ENCODE results near the gene SPTLC3. TPM values are rescaled to one million over a fixed set of nuclear protein-coding genes. Genes with fewer than 3 reads are reported as not detected.

SPTLC3 gene
- polyA plus RNA-seq, 1 donor = 2.0 TPM

DNA sequence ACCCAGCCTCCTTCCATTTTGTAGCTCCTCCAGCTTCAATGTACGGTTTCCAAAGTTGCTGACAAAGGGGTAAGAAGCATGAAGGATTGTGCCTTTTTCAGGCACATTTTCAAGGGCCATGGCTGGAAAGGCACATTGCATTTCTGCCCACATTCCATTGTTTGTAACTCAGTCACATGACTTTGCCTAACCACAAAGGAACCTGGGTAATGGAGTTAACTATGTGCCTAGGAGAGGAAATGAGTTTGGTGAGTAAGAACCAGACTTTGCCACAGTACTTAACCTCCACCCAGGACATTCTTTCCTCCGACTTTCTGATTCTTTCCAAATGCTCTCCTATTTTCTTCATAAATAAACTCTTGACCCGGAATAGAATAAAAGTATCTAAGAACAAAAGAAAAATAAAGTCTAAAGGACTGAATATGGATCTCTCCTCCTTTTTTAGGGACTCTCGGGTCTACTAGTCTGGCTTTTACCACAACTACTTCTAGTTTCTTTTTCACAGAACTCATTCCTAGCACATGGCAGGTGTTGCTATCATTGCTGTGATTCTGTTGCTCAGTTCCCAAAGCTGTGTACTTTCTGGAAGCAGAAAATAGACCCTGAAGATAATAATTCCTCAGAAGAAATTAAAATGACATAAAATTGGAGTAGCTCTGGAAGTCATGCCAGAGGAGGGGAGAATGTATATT, 130.8 kb downstream of the SPTLC3 start:
- DNase-seq (ENCODE audit: low read depth) = no peak

DNA sequence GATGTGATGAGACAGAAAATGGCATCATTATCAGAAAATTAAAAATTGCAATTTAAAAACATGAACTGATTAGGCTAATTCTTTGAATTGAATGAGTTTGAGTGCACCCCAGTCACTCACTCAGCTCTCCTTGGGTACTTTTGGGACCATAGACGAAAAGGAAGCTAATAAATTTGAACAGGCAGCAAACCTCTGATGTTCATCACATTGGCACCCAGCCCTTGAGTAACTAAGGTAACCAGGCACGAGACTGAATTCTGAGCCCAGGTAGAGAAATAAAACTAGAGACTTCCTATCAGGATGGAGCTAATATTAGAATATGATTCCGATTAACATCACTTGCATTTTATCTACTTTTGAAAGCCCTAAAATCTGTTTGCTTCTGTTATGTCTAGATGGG, 131.4 kb downstream of the SPTLC3 start:
- no peak for DNase-seq (ENCODE audit: low read depth)

DNA sequence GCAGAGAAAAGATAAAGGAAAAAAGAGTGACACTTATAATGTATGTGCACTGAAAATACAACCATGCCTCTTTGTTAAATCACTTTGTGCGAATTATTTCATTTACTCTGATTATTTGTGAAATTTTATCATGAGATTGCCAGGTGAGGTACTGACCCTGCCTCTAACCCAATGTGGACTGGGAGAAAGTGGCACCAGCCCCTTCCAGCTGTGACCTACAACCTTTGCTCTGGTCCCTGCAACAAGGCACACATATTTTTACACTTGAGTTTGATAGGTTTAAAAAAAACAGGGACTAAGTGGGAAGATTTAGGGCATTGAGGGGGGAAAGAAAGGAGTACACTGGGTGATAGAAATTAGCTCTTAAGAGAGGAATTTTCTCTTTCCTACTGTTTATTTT, 132.0 kb downstream of the SPTLC3 start:
- DNase-seq (ENCODE audit: low read depth) = no peak

DNA sequence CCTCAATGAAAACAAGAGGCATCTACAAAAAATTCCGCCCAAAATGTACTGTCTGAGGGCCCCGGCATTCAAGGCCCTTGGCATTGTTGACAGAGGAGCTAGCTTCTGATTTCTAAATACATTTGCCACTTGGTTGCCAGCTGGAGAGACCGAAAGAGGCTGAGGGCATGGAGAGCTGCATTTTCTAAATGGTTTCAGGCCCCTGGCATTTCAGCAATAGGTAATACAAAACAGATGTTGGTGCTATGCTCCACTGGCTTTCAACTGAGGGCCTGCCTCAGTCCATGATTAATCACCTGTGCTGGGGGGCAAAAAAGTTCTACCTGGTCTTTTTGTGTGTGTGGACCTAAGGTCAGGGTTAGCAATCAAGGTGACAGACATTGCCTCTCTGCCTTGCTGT, 132.8 kb downstream of the SPTLC3 start:
- DNase-seq (ENCODE audit: low read depth) = no peak

DNA sequence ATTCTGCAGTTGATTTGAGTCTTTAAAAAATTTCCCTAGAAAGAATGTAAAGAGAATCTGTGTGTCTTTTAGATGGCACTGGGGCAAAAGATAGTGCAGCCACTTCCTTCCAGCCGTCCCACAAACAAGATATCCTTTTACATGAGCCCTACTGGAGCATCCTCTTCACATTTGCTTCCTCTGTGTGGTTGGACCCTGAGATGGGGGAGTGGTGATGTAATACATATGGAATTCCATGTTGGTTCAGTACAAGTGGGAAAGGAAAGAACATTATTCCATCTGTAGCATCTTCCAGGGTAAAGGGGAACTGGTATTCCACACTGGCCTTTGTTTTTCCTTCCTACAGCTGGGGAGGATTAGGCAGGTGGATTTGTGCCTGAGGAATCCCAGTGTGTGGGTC, 133.4 kb downstream of the SPTLC3 start:
- DNase-seq (ENCODE audit: low read depth) = no peak

DNA sequence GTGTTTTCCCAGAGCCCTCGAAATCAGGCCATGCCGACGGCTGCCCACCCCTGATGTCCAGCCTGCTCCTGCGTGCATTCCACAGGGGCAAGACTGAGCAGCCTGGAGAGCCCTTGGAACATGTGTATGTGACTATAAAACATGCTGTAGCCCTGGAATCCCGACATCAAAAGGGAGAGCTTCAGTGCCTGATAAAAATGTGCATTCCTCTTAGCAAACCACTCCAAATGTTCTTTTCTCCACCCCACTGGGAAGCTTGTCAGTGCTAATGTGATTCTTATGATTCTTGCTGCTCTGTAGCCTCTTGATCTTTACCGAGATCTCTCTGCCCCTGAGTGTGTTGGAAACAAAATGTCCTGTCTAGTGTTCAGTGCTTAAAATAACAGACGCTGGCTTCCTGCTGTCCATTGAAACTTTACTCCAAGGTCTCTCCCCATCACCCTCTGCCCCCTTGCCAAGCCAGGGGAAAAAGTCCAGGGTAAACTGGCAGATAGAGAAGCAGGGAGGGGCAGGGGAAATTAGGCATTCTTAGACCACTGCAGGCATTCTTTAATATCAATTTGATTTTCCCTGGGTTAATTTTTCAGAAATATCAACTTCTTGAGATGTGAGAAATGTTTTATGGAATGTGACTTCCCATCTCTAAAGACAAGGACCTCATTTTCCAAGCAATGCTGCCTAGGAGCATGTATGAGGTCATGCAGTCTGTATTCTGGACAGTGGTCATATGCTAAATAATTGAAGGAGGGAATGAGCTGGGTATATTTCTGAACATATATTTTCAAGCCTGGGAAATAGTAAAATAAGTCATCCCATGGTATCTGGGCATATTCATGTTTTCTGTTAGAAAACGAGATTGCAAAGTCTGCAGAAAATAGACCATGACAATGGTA, 138.5 kb downstream of the SPTLC3 start:
- DNase-seq (ENCODE audit: low read depth) = no peak

DNA sequence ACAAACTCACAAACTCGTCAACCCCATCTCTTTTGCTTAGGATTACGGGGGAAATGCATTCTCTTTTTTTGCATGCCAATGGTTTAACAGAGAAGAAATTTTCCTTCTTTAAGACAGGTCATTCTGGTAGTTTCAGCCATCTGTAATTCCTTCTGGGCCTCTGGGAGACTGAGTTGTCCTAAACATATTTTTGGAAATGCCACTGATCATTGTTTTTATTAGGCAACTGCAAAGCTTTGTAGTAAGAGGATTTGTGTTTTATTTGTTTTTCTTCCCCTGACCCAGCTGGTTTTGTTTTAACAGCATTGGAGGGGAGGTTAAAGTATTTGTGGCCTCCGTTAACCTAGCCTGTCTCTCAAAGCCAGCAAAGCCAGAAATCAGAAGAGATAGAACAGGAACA, 139.2 kb downstream of the SPTLC3 start:
- no peak for DNase-seq (ENCODE audit: low read depth)

DNA sequence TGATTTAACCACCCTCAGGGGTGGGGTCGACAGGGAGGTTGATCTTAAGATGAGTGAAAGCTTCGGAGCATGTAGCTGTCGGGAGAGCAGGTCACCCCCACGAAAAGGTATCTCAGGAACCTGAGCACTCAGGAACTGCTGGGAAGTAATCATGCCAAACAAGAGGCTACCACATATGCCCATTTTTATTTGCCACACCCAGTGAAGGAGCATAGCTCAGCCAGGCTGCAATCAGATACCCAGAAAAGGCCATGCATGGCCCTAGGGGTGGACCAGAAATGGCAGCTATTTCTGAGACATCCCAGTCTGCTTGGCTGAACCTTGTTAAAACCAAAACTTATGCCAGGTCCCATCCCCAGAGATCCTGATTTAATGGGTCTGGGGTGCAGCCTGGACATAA, 139.6 kb downstream of the SPTLC3 start:
- DNase-seq (ENCODE audit: low read depth) = no peak

DNA sequence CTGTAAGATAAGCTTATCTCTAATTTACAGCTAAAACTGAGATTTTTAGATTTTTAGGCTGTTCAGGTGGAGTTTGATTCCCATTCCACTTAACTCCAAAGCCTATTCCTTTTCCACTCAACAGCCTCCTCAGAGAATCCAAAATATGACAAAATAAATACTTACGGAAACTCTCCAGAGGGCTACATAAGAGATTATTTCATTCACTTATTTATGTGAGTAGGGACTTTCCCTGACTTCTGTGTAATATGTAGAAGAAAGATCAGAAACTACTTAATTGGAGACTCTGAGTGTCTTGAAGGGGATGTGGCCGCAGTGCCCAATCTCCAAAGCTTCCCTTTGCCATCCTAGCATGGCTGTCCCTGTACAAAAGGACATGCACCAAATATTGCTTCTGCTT, 140.2 kb downstream of the SPTLC3 start:
- DNase-seq (ENCODE audit: low read depth) = no peak

DNA sequence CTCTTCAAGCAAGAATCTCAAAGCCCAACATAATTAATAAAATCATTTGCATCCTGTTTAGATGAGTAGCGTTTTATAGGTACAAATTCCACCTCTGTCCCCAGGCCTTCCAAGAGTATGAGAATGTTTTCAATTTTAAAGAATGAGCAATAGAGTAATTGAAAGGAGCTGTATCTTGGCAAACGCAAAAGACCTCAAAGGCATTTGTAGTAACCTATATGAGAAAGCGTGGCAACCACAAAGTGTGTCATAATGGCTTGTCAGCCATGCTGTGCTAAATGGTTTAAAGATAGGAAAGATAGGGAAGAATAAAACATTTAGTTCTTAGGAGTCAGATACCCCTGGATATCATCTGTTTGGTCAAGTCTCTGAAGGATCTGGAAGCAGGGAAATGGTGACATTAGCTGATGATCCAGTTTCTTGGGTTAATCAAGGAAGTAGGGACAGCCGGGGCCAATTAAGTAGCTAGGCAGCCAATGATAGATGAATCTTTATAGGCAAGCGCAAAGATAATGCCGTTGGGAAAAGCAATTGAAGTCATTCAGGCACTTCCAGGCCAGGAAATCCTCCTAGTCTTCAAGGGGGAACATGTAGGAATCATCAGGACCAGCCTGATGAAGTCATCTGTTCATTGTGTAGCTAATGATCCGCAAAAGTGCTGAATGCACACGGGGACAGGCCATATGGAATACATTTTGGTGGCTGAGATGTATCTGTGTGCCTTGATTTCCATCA, 140.8 kb downstream of the SPTLC3 start:
- no peak for DNase-seq (ENCODE audit: low read depth)

DNA sequence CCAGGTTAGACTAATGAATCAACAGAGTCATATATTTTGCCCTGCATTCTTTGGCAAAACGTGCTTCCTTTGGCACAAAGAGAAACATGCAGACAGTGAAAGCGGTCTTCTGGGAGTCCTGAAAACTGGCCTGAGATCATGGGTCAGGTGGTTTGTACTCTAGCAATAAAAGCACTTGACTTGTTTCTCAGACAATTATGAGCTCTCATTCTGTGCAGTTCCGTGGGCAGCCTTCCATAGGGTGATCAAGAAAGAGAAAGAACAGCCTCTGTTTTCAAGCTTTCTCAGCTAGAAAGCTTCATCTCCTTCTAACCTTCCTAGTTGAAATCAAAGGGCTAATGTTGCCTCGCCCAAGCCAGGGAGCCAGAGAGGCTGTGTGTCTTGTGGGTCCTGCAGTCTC, 149.6 kb downstream of the SPTLC3 start:
- no peak for DNase-seq (ENCODE audit: low read depth)

DNA sequence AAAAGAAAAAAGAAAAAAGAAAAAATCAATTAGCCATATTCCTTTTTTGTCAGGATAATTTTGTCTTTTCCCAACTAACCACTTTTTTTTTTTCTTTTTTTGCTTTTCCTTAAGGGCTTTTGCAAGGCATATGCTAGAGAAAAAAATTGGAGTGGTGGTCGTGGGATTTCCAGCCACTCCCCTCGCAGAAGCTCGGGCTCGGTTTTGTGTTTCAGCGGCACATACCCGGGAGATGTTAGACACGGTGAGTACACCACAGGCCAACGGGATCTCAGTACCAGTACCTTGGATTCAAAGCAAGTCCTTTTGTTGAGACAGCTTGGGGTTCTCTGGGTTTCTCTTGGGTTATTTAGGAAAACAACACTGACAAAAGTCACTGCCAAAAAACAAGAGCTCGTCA, 151.1 kb downstream of the SPTLC3 start:
- no peak for DNase-seq (ENCODE audit: low read depth)

DNA sequence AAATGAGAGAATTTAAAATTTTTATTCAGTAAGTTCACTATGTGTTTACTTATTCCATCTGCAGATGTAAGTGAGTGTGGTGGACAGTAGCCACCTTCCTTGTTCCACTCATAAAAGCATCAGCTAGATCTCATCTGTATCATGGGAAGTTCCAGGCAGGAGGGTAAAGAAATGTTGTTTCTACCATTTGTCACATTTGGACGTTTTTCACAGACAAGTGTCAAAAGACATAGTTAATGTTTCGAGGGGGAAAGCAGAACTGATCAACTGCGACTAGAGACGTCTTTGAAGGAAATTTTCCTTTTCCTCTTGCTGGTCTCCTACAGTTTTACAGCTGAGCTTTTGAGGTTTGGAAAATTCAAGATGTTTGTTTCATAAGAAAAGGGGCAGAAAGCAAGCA, 156.4 kb downstream of the SPTLC3 start:
- DNase-seq (ENCODE audit: low read depth) = no peak

DNA sequence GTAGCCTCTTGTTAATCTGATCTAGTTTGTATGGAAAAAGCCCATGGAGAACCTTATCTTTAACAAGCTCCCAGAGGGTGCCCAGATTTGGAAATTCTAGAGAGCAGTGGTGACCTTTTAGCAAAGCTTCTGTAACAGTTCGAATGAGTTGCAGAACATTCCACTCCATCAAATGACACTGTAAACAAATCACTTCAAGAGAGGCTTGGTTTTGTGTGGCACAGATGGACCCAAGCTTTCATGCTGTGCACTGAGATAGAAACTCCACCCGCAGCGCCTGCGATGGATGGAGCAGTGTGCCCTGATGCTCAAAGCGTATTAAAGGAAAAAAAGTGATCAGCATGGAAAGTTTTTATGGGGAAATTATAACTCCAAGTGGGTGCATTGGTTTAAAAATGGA, 157.2 kb downstream of the SPTLC3 start:
- no peak for DNase-seq (ENCODE audit: low read depth)

DNA sequence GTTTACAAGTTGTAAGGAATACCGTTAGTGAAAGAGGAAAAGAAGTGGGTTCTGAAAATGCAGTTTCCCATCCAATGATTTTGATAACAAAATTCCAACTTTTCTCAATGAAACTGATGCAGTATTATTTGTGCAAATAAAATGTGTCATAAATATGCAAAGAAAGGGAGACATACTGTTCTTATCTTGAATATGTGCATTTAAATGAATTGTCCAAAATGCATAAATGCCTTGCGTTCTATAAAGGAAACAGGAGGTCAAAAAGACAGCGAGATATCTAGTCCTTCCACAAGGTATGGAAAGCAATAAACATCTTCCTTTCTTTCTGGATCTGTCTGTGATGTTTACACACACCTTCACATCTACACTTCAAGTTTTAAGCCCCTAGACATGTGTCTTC, 157.7 kb downstream of the SPTLC3 start:
- DNase-seq (ENCODE audit: low read depth) = no peak

DNA sequence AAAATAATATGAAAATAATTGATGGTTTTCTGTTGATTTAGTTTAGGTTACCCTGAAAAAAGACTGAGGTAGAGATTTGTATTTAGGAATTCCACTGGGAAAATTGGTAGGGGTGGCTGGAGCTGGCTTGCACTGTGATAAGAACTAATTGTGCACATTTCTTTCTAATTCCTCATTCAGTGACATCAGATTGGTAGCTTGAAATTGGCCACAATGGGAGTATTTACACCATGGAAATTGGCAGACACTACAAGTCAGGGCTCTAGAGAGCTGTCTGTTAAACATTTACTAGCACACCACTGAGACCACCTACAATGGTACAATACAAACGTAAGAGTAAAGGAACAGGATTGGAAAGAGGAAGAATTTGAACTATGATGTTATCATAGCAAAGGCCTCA, 160.3 kb downstream of the SPTLC3 start:
- no peak for DNase-seq (ENCODE audit: low read depth)

DNA sequence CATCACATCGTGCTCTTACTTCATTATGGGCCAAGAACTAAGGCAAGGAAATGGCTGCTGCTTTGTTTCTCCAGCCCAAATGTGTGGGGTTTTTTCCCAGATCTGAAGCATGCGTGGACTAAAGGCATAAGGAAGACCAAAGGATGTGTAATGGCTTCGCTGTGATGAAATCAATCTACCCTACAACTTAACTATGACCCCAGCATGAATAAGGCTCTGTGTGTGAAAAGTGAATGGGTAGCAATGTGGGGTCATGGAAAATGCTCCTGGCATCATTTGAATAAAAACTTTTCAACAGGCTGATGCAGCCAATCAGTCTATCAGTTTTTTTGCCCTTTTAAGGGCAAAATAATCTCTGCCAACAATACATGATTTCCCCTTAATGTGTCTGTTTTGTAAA, 162.0 kb downstream of the SPTLC3 start:
- no peak for DNase-seq (ENCODE audit: low read depth)

DNA sequence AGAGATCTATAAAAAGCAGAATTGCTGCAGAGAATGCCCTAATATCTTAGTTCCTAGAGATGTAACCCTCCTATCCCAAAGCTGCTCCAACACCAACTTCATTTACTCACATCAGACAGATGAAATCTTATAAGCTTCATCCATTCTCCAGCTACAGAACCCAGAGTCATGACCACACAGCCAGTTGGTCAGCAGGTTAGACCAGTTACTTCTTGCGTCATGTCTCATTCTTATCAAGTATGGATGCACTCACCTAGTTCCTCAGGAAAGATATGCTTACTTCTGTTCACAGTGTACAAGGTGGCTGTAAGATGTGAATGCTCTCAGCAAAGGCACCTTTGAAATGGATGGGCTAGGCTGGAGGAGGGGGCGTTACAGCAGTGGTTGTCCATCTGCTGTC, 164.4 kb downstream of the SPTLC3 start:
- DNase-seq (ENCODE audit: low read depth) = no peak

DNA sequence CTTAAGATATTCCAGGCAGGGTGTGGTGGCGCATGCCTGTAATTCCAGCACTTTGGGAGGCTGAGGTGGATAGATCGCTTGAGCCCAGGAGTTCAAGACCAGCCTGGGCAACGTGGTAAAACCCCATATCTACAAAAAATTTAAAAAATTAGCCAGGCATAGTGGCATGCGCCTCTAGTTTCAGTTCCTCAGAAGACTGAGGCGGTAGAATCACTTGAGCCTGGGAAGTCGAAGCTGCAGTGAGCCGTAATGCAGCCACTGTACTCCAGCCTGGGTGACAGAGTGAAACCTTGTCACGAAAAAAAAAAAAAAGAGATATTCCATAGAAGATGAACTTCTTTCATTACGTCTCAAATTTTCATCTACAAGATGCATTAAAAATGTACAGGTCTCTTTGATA, 165.6 kb downstream of the SPTLC3 start:
- DNase-seq (ENCODE audit: low read depth) = no peak

DNA sequence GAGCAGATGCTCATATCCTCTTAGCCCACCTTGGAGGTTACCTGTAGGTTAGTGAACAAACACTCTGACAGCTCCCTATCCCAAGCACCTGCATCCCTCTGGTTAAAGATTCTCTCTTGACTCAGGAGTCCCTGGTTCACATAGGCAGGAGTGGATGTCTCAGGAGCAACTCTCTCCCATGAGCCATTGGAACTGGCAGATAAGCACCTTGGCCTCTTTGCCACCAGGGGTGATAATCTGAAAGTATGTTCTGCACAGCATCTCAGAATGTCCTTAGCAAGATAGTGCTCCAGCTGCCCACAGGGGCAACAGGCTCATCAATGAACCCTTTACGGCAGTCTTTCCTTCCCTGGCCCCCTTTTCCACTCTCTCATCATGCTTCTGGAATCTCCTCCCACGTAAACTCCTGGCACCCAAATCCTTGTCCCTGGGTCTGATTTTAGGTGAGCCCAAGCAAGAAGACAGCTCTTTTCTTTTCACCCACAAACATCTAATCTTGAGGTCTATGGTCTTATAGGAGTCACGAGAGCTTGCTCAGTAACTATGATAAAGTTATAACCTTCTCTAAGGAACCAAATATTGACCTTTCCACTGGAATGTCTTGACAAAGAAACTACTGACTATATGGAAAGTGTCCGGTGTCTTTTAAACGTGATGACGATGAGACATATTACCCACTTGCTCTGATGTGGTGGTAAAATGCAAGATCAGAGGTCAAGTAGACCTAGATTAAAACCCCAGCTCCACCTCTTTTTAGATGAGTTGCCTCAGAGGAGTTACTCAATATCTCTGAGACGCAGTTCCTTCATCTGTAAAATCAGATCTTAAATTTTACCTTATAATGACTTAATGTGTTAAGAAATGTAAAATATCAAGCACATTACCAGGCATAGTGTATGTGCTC, 172.5 kb downstream of the SPTLC3 start:
- DNase-seq (ENCODE audit: low read depth) = no peak

DNA sequence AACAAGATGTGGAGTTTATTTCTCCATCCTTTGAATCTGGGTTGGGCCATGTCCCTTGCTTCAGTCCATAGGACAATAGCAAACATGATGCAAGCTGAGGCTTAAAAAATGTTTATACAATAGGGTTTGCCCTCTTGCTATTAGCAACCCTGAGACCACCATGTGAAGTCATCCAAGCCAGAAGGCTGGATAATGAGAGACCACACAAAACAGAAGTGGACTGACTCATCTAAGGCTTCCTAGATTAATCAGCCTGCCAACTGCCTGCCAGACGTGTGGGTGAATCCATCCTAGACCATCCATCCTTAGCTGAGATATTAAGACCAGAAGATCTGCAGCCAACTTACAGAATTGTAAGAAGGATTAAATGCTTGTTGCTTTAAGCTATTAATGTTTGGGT, 174.2 kb downstream of the SPTLC3 start:
- no peak for DNase-seq (ENCODE audit: low read depth)

Measured in forelimb muscle (tissue), 1 donor.